Stomach (tissue), 4 donors: ENCODE results near the gene DNAJB2.

Source experiments
- EP300 ChIP-seq: sonication (generic); formaldehyde crosslinking; IDR thresholded peaks from one replicate; pipeline ENCODE4 v1.6.1; 2017; ENCODE audit warnings: antibody characterized with exemption
- POLR2A ChIP-seq, 4 donors: fragments of 450-650 bp; IDR thresholded peaks; one replicate each; pipeline ENCODE4 v1.6.1; 2016; ENCODE audit warnings: antibody characterized with exemption in 4 of 4, control low read depth in 2 of 4, mild to moderate bottlenecking in 1 of 4, moderate library complexity in 1 of 4
- POLR2AphosphoS5 ChIP-seq, 3 donors: sonication (generic); formaldehyde crosslinking; IDR thresholded peaks; one replicate each; pipeline ENCODE4 v1.6.1; 2016; ENCODE audit warnings: antibody characterized with exemption in 3 of 3
- TF ChIP-seq, protein P1 (sequence below), 7 experiments: fragments of 450-650 bp in 4 of 7; fragments of 200-600 bp in 3 of 7; sonication (generic) in 3 of 7; IDR thresholded peaks; one replicate each; pipeline ENCODE4 v1.5.1; 2016 to 2019; ENCODE audit warnings: antibody characterized with exemption in 7 of 7, control low read depth in 2 of 7, mild to moderate bottlenecking in 1 of 7

DNA sequence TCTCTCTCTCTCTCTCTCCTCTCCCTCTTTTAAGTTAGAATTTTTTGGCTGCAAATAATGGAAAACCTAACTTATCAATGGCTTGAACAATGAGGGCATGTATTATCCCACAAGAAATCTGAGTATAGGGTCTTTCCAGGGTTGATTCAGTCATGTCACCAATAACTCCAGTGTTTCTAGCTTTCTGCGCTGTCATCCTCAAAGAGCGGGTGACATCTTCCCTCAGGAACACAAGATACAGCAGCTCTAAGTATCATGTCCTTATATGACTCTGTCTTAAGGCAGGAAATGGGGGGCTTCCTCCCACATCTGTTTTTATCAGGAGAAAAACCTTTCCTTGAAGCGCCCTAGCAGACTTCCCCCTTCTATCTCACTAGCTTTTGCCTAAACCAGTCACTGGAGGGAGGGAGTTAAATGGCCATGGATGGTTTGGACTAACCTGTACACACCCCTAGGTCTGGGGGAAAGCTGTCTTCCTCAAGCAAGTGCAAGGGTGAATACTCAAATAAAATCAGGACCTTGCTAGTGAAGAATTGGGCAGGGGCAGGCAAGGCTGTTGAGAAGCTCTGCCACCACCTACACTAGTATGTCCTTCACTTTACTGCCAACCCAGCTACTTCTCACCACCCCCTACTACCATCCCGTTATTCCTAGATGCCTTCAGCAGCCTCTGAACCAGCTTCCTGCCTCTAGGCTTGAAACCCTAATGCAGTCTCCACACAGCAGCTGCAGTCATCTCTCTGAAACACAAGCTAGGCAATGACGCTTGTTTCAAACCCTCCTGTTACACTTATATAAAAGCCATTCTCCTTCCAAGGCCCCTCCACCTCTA is 17.9 kb upstream of the DNAJB2 start:
- TF ChIP-seq, protein P1, sequence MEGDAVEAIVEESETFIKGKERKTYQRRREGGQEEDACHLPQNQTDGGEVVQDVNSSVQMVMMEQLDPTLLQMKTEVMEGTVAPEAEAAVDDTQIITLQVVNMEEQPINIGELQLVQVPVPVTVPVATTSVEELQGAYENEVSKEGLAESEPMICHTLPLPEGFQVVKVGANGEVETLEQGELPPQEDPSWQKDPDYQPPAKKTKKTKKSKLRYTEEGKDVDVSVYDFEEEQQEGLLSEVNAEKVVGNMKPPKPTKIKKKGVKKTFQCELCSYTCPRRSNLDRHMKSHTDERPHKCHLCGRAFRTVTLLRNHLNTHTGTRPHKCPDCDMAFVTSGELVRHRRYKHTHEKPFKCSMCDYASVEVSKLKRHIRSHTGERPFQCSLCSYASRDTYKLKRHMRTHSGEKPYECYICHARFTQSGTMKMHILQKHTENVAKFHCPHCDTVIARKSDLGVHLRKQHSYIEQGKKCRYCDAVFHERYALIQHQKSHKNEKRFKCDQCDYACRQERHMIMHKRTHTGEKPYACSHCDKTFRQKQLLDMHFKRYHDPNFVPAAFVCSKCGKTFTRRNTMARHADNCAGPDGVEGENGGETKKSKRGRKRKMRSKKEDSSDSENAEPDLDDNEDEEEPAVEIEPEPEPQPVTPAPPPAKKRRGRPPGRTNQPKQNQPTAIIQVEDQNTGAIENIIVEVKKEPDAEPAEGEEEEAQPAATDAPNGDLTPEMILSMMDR (IDR thresholded peaks at IDR 0.05) = no peak
- TF ChIP-seq POLR2A (IDR thresholded peaks at IDR 0.05) (no peak), EP300 (no peak), POLR2AphosphoS5 (IDR thresholded peaks at IDR 0.05) (no peak)
